H9 (cell line): Measurements from ENCODE around the gene RPL27A. TPM values are rescaled to one million over a fixed set of nuclear protein-coding genes. Genes with fewer than 3 reads are reported as not detected.

ENCODE experiments used
- DNase-seq: peaks from one replicate; pipeline ENCODE4 v3.0.0-alpha.2; 2017
- H2AFZ ChIP-seq: one replicate; pipeline ENCODE4 v1.6.1; 2013; ENCODE audit warnings: mild to moderate bottlenecking, low read length, control low read depth, moderate library complexity
- H2AK5ac ChIP-seq: 2 replicates; pipeline ENCODE4 v1.6.1; 2013; ENCODE audit warnings: low read length, control low read depth, mixed read lengths; ENCODE audit not compliant: insufficient read length
- H2BK120ac ChIP-seq: one replicate; pipeline ENCODE4 v1.6.1; 2013; ENCODE audit warnings: low read depth, mild to moderate bottlenecking, low read length, control low read depth, inconsistent platforms; ENCODE audit not compliant: poor library complexity, severe bottlenecking
- H2BK12ac ChIP-seq: 2 replicates; pipeline ENCODE4 v1.6.1; 2013; ENCODE audit warnings: low read length, control low read depth, mixed read lengths, low read depth; ENCODE audit not compliant: insufficient read length
- H2BK15ac ChIP-seq: 2 replicates; pipeline ENCODE4 v1.6.1; 2013; ENCODE audit warnings: low read depth, low read length, control low read depth
- H2BK20ac ChIP-seq: one replicate; pipeline ENCODE4 v1.6.1; 2013; ENCODE audit warnings: low read depth, mild to moderate bottlenecking, low read length, control low read depth, inconsistent platforms; ENCODE audit not compliant: poor library complexity, severe bottlenecking
- H2BK5ac ChIP-seq: 2 replicates; pipeline ENCODE4 v1.6.1; 2013; ENCODE audit warnings: low read length, control low read depth, mixed read lengths; ENCODE audit not compliant: insufficient read length
- H3K14ac ChIP-seq: 2 replicates; pipeline ENCODE4 v1.6.1; 2013; ENCODE audit warnings: low read length, control low read depth; ENCODE audit not compliant: insufficient read depth
- H3K18ac ChIP-seq: 2 replicates; pipeline ENCODE4 v1.6.1; 2013; ENCODE audit warnings: low read depth, mild to moderate bottlenecking, mixed read lengths, low read length, control low read depth; ENCODE audit not compliant: insufficient read length
- H3K23ac ChIP-seq: 2 replicates; pipeline ENCODE4 v1.6.1; 2013; ENCODE audit warnings: low read length, control low read depth, mixed read lengths, low read depth; ENCODE audit not compliant: insufficient read length
- H3K23me2 ChIP-seq: 2 replicates; pipeline ENCODE4 v1.6.1; 2013; ENCODE audit warnings: low read depth, mild to moderate bottlenecking, mixed read lengths, low read length, control low read depth; ENCODE audit not compliant: insufficient read length, poor library complexity, severe bottlenecking
- H3K27ac ChIP-seq: 2 replicates; pipeline ENCODE4 v1.5.1; 2013; ENCODE audit warnings: low read length, control low read depth, mixed read lengths, low read depth; ENCODE audit not compliant: insufficient read length
- H3K27me3 ChIP-seq: 2 replicates; pipeline ENCODE4 v1.6.1; 2013; ENCODE audit warnings: low read length, control low read depth, inconsistent platforms; ENCODE audit not compliant: insufficient read depth
- H3K4ac ChIP-seq: 2 replicates; pipeline ENCODE4 v1.6.1; 2013; ENCODE audit warnings: low read depth, mild to moderate bottlenecking, control low read depth, inconsistent platforms, low read length, moderate library complexity
- H3K4me1 ChIP-seq: 2 replicates; pipeline ENCODE4 v1.6.1; 2013; ENCODE audit warnings: low read length, control low read depth, inconsistent platforms; ENCODE audit not compliant: insufficient read depth
- H3K4me2 ChIP-seq: 2 replicates; pipeline ENCODE4 v1.6.1; 2013; ENCODE audit warnings: low read length, control low read depth, mixed read lengths; ENCODE audit not compliant: insufficient read length, insufficient read depth
- H3K56ac ChIP-seq: 2 replicates; pipeline ENCODE4 v1.6.1; 2013; ENCODE audit warnings: low read depth, mild to moderate bottlenecking, mixed read lengths, low read length, control low read depth; ENCODE audit not compliant: insufficient read length
- H3K79me1 ChIP-seq: 2 replicates; pipeline ENCODE4 v1.6.1; 2013; ENCODE audit warnings: low read depth, mild to moderate bottlenecking, moderate library complexity, low read length, control low read depth, inconsistent platforms; ENCODE audit not compliant: insufficient read depth, poor library complexity, severe bottlenecking
- H3K79me2 ChIP-seq: 2 replicates; pipeline ENCODE4 v1.6.1; 2013; ENCODE audit warnings: low read length, control low read depth, inconsistent platforms; ENCODE audit not compliant: insufficient read depth
- H3K9ac ChIP-seq: 2 replicates; pipeline ENCODE4 v1.6.1; 2013; ENCODE audit warnings: low read length, control low read depth, mixed read lengths; ENCODE audit not compliant: insufficient read length; ENCODE audit errors: extremely low read depth
- H3K9me3 ChIP-seq: one replicate; pipeline ENCODE4 v1.6.1; 2013; ENCODE audit warnings: low read depth, low read length, inconsistent platforms; ENCODE audit not compliant: control insufficient read depth
- H3T11ph ChIP-seq: one replicate; pipeline ENCODE4 v1.6.1; 2013; ENCODE audit warnings: mild to moderate bottlenecking, low read length, control low read depth, inconsistent platforms
- H4K20me1 ChIP-seq: one replicate; pipeline ENCODE4 v1.6.1; 2013; ENCODE audit not compliant: control insufficient read depth, insufficient read length, insufficient read depth
- H4K5ac ChIP-seq: 2 replicates; pipeline ENCODE4 v1.6.1; 2013; ENCODE audit warnings: low read depth, mild to moderate bottlenecking, mixed read lengths, low read length, control low read depth; ENCODE audit not compliant: insufficient read length
- H4K8ac ChIP-seq: replicated peaks from 2 replicates; pipeline ENCODE4 v1.6.1; 2013; ENCODE audit warnings: low read length, control low read depth, mixed read lengths, low read depth; ENCODE audit not compliant: insufficient read length
- H4K91ac ChIP-seq: 2 replicates; pipeline ENCODE4 v1.6.1; 2013; ENCODE audit warnings: low read depth, mild to moderate bottlenecking, moderate library complexity, mixed read lengths, low read length, control low read depth; ENCODE audit not compliant: insufficient read length
- H3K27ac Mint-ChIP-seq, 3 experiments: 2 replicates in 2 of 3; 3 replicates in 1 of 3; pipeline ENCODE4 v1.8.0; 2020 to 2021; ENCODE audit warnings: mixed read lengths in 3 of 3, mild to moderate bottlenecking in 1 of 3, moderate library complexity in 1 of 3
- H3K27me3 Mint-ChIP-seq: 2 replicates; pipeline ENCODE4 v1.8.0; 2021; ENCODE audit warnings: low read depth, mild to moderate bottlenecking, moderate library complexity, mixed read lengths
- H3K36me3 Mint-ChIP-seq, 3 experiments: 2 replicates in 2 of 3; 3 replicates in 1 of 3; pipeline ENCODE4 v1.8.0; 2020 to 2021; ENCODE audit warnings: low read depth in 3 of 3, mixed read lengths in 3 of 3; ENCODE audit not compliant: insufficient read depth in 1 of 3
- H3K4me1 Mint-ChIP-seq, 2 experiments: 2 replicates each; pipeline ENCODE4 v1.8.0; 2020; ENCODE audit warnings: mixed read lengths in 2 of 2
- H3K4me3 Mint-ChIP-seq, 2 experiments: 2 replicates in 1 of 2; 3 replicates in 1 of 2; pipeline ENCODE4 v1.8.0; 2020 to 2021; ENCODE audit warnings: mild to moderate bottlenecking in 2 of 2, mixed read lengths in 2 of 2, moderate library complexity in 1 of 2
- H3K9me3 Mint-ChIP-seq, 2 experiments: 2 replicates in 1 of 2; 3 replicates in 1 of 2; pipeline ENCODE4 v1.8.0; 2020; ENCODE audit warnings: mild to moderate bottlenecking in 2 of 2, mixed read lengths in 2 of 2, moderate library complexity in 1 of 2
- CTCF ChIP-seq: fragments of 200-600 bp; sonication (generic); conservative IDR thresholded peaks from 3 replicates; pipeline ENCODE4 v1.8.0; 2021; ENCODE audit warnings: antibody characterized with exemption, mild to moderate bottlenecking
- WGBS: extraction: QIAGEN DNeasy Blood & Tissue Kit; methylation state at CpG from one replicate; pipeline ENCODE4 v1.1.7; 2013; ENCODE audit warnings: missing lambda C conversion rate, low lambda C conversion rate, mixed read lengths; ENCODE audit not compliant: insufficient read length; ENCODE audit errors: extremely low coverage; 5-methylcytosine and 5-hydroxymethylcytosine counted together
- total RNA-seq: library from RNA; stranded (reverse); gene quantifications from 2 replicates; pipeline ENCODE4 v1.2.1, GENCODE V29; 2021

Gene RPL27A
- total RNA-seq, 1 experiment from 2014 or later: 1,152 TPM

GRCh38 chr11:8685820-8686219 lies 3.2 kb downstream of the RPL27A start:
- no peak overlapping the region for H3K27ac ChIP-seq
- no peaks in the 10 kb centered on the region for H3K27me3 ChIP-seq
- Mint-ChIP-seq H3K9me3 (peaks cover 0 to 4% of the 10 kb centered on the region in 2 experiments; a peak in 2 of 5 replicates), H3K27ac (peak overlapping the region; percentile 81 to 96 (median 89); a peak in 5 of 7 replicates), H3K27me3 (no peaks in the 10 kb centered on the region; the same call in 1 of the 2 replicates), H3K4me1 (peaks cover 56 to 58% of the 10 kb centered on the region in 2 experiments), H3K4me3 (peak overlapping the region; percentile 90 to 96), H3K36me3 (peaks cover 42 to 72% (median 53%) of the 10 kb centered on the region in 3 experiments)
- no peak overlapping the region for H2BK15ac ChIP-seq
- H2BK120ac ChIP-seq: no peak overlapping the region
- H3K4ac ChIP-seq: no peak overlapping the region
- no peak overlapping the region for H3K4me2 ChIP-seq
- no CpG with 5 or more reads among the region's 2 CpGs for WGBS
- no peak overlapping the region for H3T11ph ChIP-seq
- no peak for TF ChIP-seq CTCF
- no peak overlapping the region for H3K9ac ChIP-seq
- H2BK20ac ChIP-seq: no peak overlapping the region
- H3K79me1 ChIP-seq: no peaks in the 10 kb centered on the region
- no peak overlapping the region for H4K5ac ChIP-seq
- H3K23me2 ChIP-seq: peaks cover 13% of the 10 kb centered on the region
- H3K23ac ChIP-seq: no peak overlapping the region
- no peak overlapping the region for H2AFZ ChIP-seq
- no peak overlapping the region for H2BK12ac ChIP-seq
- H4K91ac ChIP-seq: no peak overlapping the region
- H3K9me3 ChIP-seq: no peaks in the 10 kb centered on the region
- no peaks in the 10 kb centered on the region for H4K20me1 ChIP-seq
- no peak for DNase-seq
- peaks cover 3% of the 10 kb centered on the region for H3K4me1 ChIP-seq
- H4K8ac ChIP-seq: no peak overlapping the region
- no peak overlapping the region for H2BK5ac ChIP-seq
- peaks cover 10% of the 10 kb centered on the region; the same call in 1 of the 2 replicates for H3K79me2 ChIP-seq
- H3K18ac ChIP-seq: no peak overlapping the region
- no peak overlapping the region for H2AK5ac ChIP-seq
- H3K56ac ChIP-seq: no peak overlapping the region
- no peak overlapping the region for H3K14ac ChIP-seq
